A549 (cell line): ENCODE results near the gene AGFG1. TPM values are rescaled to one million over a fixed set of nuclear protein-coding genes. Genes with fewer than 3 reads are reported as not detected.

Source experiments
- ATAC-seq, 2 experiments: fragments of 200-7000 bp in 1 of 2; fragments of >200 bp in 1 of 2; cut with Nextera tagmentation in 1 of 2; cut with Tn5 transposase in 1 of 2; 3 replicates each; pipeline versions ENCODE4 v1.8.0 to v1.9.1; 2018 to 2020; ENCODE audit warnings: mild to moderate bottlenecking in 1 of 2, moderate library complexity in 1 of 2
- CTCF ChIA-PET: fragments of 300-600 bp; sonication (Branson Sonifier 250); formaldehyde crosslinking; extraction: SDS; loops from one replicate; lab custom pipeline; 2021; ENCODE audit warnings: antibody characterized with exemption, inconsistent platforms; lab: Yijun Ruan, JAX
- POLR2A ChIA-PET: fragments of 350-600 bp; formaldehyde crosslinking; extraction: SDS; loops from one replicate; lab custom pipeline; 2021; ENCODE audit warnings: antibody characterized with exemption, inconsistent platforms; lab: Yijun Ruan, JAX
- DNase-seq, 2 experiments: peaks; one replicate each; pipeline versions ENCODE4 v3.0.0 to v3.0.0-alpha.2; 2011 to 2016; ENCODE audit warnings: low read depth in 1 of 2, low spot score in 1 of 2
- FAIRE-seq: peaks from 2 replicates; lab custom pipeline; 2011; peaks lifted over from hg19 to GRCh38; lab: Jason Lieb, UNC
- H3K27ac ChIP-seq, 2 experiments: fragments of >200 bp; sonication (Bioruptor Twin); formaldehyde crosslinking; 3 replicates each; pipeline ENCODE4 v1.5.1; 2016 to 2017
- H3K4me1 ChIP-seq: fragments of >200 bp; sonication (Bioruptor Twin); formaldehyde crosslinking; 3 replicates; pipeline ENCODE4 v1.6.1; 2016
- H3K4me2 ChIP-seq: fragments of >200 bp; sonication (Bioruptor Twin); formaldehyde crosslinking; 3 replicates; pipeline ENCODE4 v1.6.1; 2016
- H3K4me3 ChIP-seq: fragments of >200 bp; sonication (Bioruptor Twin); formaldehyde crosslinking; 3 replicates; pipeline ENCODE4 v1.5.1; 2016
- H3K9me3 ChIP-seq: fragments of >200 bp; sonication (Bioruptor Twin); formaldehyde crosslinking; 3 replicates; pipeline ENCODE4 v1.6.1; 2016
- BCL3 ChIP-seq: fragments of >200 bp; sonication (Bioruptor Twin); formaldehyde crosslinking; IDR thresholded peaks from 3 replicates; pipeline ENCODE4 v1.6.1; 2016
- BHLHE40 ChIP-seq: IDR thresholded peaks from 2 replicates; pipeline ENCODE4 v1.6.1; 2012; ENCODE audit warnings: low read depth, low read length, inconsistent platforms
- CBX2 ChIP-seq: fragments of 200-600 bp; sonication (generic); IDR thresholded peaks from 2 replicates; pipeline ENCODE4 v1.6.1; 2016; ENCODE audit warnings: low read depth, mild to moderate bottlenecking, borderline replicate concordance
- CBX8 ChIP-seq: fragments of 200-600 bp; sonication (generic); IDR thresholded peaks from 2 replicates; pipeline ENCODE4 v1.6.1; 2016
- CHD2 ChIP-seq: fragments of 150-350 bp; IDR thresholded peaks from 2 replicates; pipeline ENCODE4 v1.6.1; 2014; ENCODE audit warnings: low read length; ENCODE audit not compliant: partially characterized antibody
- CTCF ChIP-seq: fragments of >200 bp; sonication (Bioruptor Twin); formaldehyde crosslinking; IDR thresholded peaks from 3 replicates; pipeline ENCODE4 v1.5.1; 2016
- ELK1 ChIP-seq: fragments of 150-350 bp; IDR thresholded peaks from 2 replicates; pipeline ENCODE4 v1.6.1; 2014; ENCODE audit warnings: low read depth, mild to moderate bottlenecking, low read length
- EP300 ChIP-seq, 2 experiments: fragments of >200 bp; sonication (Bioruptor Twin); formaldehyde crosslinking; IDR thresholded peaks; 2 replicates in 1 of 2; 3 replicates in 1 of 2; pipeline ENCODE4 v1.6.1; 2016 to 2017
- ESRRA ChIP-seq: fragments of 150-350 bp; IDR thresholded peaks from 2 replicates; pipeline ENCODE4 v1.6.1; 2014; ENCODE audit warnings: mild to moderate bottlenecking, low read length, borderline replicate concordance
- FOSB ChIP-seq: fragments of 250-450 bp; sonication (Bioruptor Pico); IDR thresholded peaks from 2 replicates; pipeline ENCODE4 v1.5.0; 2020; ENCODE audit warnings: mild to moderate bottlenecking, moderate library complexity
- FOSL2 ChIP-seq, 2 experiments: fragments of 450-650 bp in 1 of 2; fragments of >200 bp in 1 of 2; sonication (Bioruptor Twin) in 1 of 2; formaldehyde crosslinking; IDR thresholded peaks; 2 replicates each; pipeline versions ENCODE4 v1.5.0 to v1.6.1; 2016 to 2020; ENCODE audit warnings: mild to moderate bottlenecking in 1 of 2, moderate library complexity in 1 of 2
- HDAC2 ChIP-seq: fragments of 200-600 bp; sonication (generic); IDR thresholded peaks from 2 replicates; pipeline ENCODE4 v1.6.1; 2016
- HOXA7 ChIP-seq: fragments of 250-450 bp; sonication (Bioruptor Pico); IDR thresholded peaks from 2 replicates; pipeline ENCODE4 v1.5.0; 2020; ENCODE audit warnings: mild to moderate bottlenecking, moderate library complexity
- JUN ChIP-seq, 2 experiments: fragments of >200 bp; sonication (Bioruptor Twin); formaldehyde crosslinking; IDR thresholded peaks; 2 replicates in 1 of 2; 3 replicates in 1 of 2; pipeline ENCODE4 v1.6.1; 2016 to 2017
- JUNB ChIP-seq: fragments of >200 bp; sonication (Bioruptor Twin); formaldehyde crosslinking; IDR thresholded peaks from 2 replicates; pipeline ENCODE4 v1.6.1; 2016
- KDM5A ChIP-seq: fragments of 200-600 bp; sonication (generic); IDR thresholded peaks from 2 replicates; pipeline ENCODE4 v1.6.1; 2016; ENCODE audit warnings: antibody characterized with exemption, mild to moderate bottlenecking
- NR3C1 ChIP-seq: fragments of >200 bp; sonication (Bioruptor Twin); formaldehyde crosslinking; IDR thresholded peaks from 3 replicates; pipeline ENCODE4 v1.6.1; 2017
- PBX3 ChIP-seq: IDR thresholded peaks from 2 replicates; pipeline ENCODE4 v1.6.1; 2012
- PHF8 ChIP-seq: fragments of 200-600 bp; sonication (generic); IDR thresholded peaks from 2 replicates; pipeline ENCODE4 v1.6.1; 2016; ENCODE audit warnings: low read depth, mild to moderate bottlenecking, antibody characterized with exemption, moderate library complexity, borderline replicate concordance
- POLR2AphosphoS2 ChIP-seq: conservative IDR thresholded peaks from 2 replicates; pipeline ENCODE4 v1.6.1; 2012; ENCODE audit warnings: low read length, improper control_type of control experiment, inconsistent platforms
- RFX5 ChIP-seq: fragments of 450-650 bp; IDR thresholded peaks from 2 replicates; pipeline ENCODE4 v1.7.1; 2014; ENCODE audit warnings: antibody characterized with exemption, mild to moderate bottlenecking, moderate library complexity
- SREBF2 ChIP-seq: fragments of 450-650 bp; IDR thresholded peaks from 2 replicates; pipeline ENCODE4 v1.6.1; 2014; ENCODE audit warnings: mild to moderate bottlenecking, moderate library complexity
- TP53 ChIP-seq: fragments of 250-450 bp; sonication (Bioruptor Pico); IDR thresholded peaks from 2 replicates; pipeline ENCODE4 v1.5.0; 2021; ENCODE audit warnings: mild to moderate bottlenecking, moderate library complexity
- ZFP36 ChIP-seq: fragments of 450-650 bp; IDR thresholded peaks from 2 replicates; pipeline ENCODE4 v1.6.1; 2014; ENCODE audit warnings: borderline replicate concordance; ENCODE audit not compliant: partially characterized antibody
- WGBS: methylation state at CpG from one replicate; pipeline ENCODE4 v1.1.6; 2017; ENCODE audit errors: missing lambda C conversion rate; 5-methylcytosine and 5-hydroxymethylcytosine counted together
- polyA plus RNA-seq, 4 experiments: library from polyadenylated mRNA; depleted of rRNA in 3 of 4; stranded (reverse); fragments of >200 nt; fragmentation: RNase III in 1 of 4; extraction: RNeasy Plus Mini Kit Qiagen cat#74134 plus additional on column Dnase treatment in 1 of 4; gene quantifications; 2 replicates in 3 of 4; 3 replicates in 1 of 4; pipeline ENCODE4 v1.2.3, GENCODE V29; 2011 to 2017
- TF ChIP-seq, protein P1 (sequence below): IDR thresholded peaks from 2 replicates; pipeline ENCODE4 v1.6.1; 2012
- TF ChIP-seq, protein P2 (sequence below): fragments of >200 bp; sonication (Bioruptor Twin); formaldehyde crosslinking; IDR thresholded peaks from 2 replicates; pipeline ENCODE4 v1.6.1; 2016

The AGFG1 gene
- polyA plus RNA-seq, 2 of the 4 experiments (the other 2 are of a cell fraction), result 96.9 to 384 TPM

- no peak for DNase-seq
- no peak overlapping the region for H3K27ac ChIP-seq
- no peak overlapping the region for H3K4me3 ChIP-seq
- FAIRE-seq, result no peak
- no peak for ATAC-seq
- H3K4me2 ChIP-seq, result no peak overlapping the region
- ChIA-PET CTCF (no interaction called here), POLR2A (no interaction called here)
- WGBS, result 81% methylated on average over 7 of the region's 7 CpGs
- H3K9me3 ChIP-seq, result peaks cover 27% of the 10 kb centered on the region
- no peaks in the 10 kb centered on the region for H3K4me1 ChIP-seq
- TF ChIP-seq, protein P1, sequence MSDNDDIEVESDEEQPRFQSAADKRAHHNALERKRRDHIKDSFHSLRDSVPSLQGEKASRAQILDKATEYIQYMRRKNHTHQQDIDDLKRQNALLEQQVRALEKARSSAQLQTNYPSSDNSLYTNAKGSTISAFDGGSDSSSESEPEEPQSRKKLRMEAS, result no peak
- TF ChIP-seq ELK1 (no peak), KDM5A (no peak), EP300 (IDR thresholded peaks at IDR 0.05) (no peak), FOSB (no peak), ZFP36 (no peak), BHLHE40 (no peak), CHD2 (no peak), HOXA7 (CRISPR knock-in tag) (no peak), NR3C1 (no peak), JUNB (no peak), PBX3 (no peak), BCL3 (no peak), TP53 (CRISPR knock-in tag) (no peak), CBX2 (no peak)
- TF ChIP-seq, protein P2, sequence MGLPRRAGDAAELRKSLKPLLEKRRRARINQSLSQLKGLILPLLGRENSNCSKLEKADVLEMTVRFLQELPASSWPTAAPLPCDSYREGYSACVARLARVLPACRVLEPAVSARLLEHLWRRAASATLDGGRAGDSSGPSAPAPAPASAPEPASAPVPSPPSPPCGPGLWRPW, result no peak
These were observed 35.4 kb upstream of the AGFG1 start for GRCh38 chr2:227436436-227437174.

DNA sequence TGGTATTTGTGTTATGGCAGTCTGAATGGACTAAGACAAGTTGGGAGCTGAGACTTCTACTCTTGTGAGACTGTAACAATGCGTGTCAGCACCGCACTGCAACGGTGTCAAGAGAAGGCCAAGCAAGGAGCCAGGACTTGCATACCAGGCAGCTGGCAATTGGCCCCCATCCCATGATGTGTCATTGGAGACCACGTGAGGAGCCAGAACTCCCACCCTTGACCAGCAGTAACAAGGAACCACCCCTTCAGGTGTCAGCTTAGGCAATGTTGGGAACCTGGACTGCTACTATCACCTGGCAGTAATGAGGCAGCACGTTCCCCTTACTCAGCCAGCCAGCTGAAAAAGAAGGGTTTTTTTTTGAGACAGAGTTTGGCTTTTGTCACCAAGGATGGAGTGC is 32.7 kb upstream of the AGFG1 start:
- TF ChIP-seq CTCF (no peak), RFX5 (no peak), CBX8 (no peak), POLR2AphosphoS2 (no peak), TP53 (CRISPR knock-in tag) (no peak), HDAC2 (no peak), NR3C1 (no peak), ELK1 (no peak), JUN (IDR thresholded peaks at IDR 0.05) (no peak), ESRRA (no peak), PHF8 (no peak), FOSL2 (IDR thresholded peaks at IDR 0.05) (no peak), FOSL2 (CRISPR knock-in tag; IDR thresholded peaks at IDR 0.05) (no peak), SREBF2 (no peak)
- no peak for DNase-seq
- Histone ChIP-seq H3K4me2 (no peak overlapping the region), H3K4me3 (no peak overlapping the region), H3K4me1 (0 out of 3 replicates have a peak, but pooled peaks cover 3% of the 10 kb centered on the region), H3K9me3 (peaks cover 2% of the 10 kb centered on the region; the same call in 1 of the 3 replicates), H3K27ac (no peak overlapping the region)
- FAIRE-seq, result no peak
- ChIA-PET CTCF (interaction anchor here (0.7 to 2.2 kb wide), 3 partner anchors 32 to 1550 kb away, joined by 3 to 5 read pairs (median 3); no protein-coding TSS in a partner anchor), POLR2A (no interaction called here)
- WGBS, result 80% methylated on average over 5 of the region's 5 CpGs
- peak in 1 of 2 experiments; percentile 24; a peak in 2 of 6 replicates for ATAC-seq
